HEK293T (cell line): Measurements from ENCODE around the gene STAT4.

ENCODE experiments used
- CTCF ChIA-PET: fragments of 350-600 bp; formaldehyde crosslinking; extraction: SDS; loops from one replicate; lab custom pipeline; 2021; ENCODE audit warnings: antibody characterized with exemption, inconsistent platforms; lab: Yijun Ruan, JAX
- POLR2A ChIA-PET: fragments of 350-600 bp; formaldehyde crosslinking; extraction: SDS; loops from one replicate; lab custom pipeline; 2020; ENCODE audit warnings: antibody characterized with exemption, inconsistent platforms; lab: Yijun Ruan, JAX
- DNase-seq: peaks from one replicate; pipeline ENCODE4 v3.0.0; 2012; ENCODE audit warnings: mixed read lengths; ENCODE audit errors: extremely low spot score
- ARNT ChIP-seq: fragments of 450-650 bp; IDR thresholded peaks from 2 replicates; pipeline ENCODE4 v1.6.1; 2017; ENCODE audit warnings: mild to moderate bottlenecking
- BHLHE40 ChIP-seq: fragments of 450-650 bp; IDR thresholded peaks from 2 replicates; pipeline ENCODE4 v1.6.1; 2016; ENCODE audit warnings: mild to moderate bottlenecking, moderate library complexity, borderline replicate concordance
- CTBP1 ChIP-seq: fragments of 450-650 bp; IDR thresholded peaks from 2 replicates; pipeline ENCODE4 v1.6.1; 2016; ENCODE audit warnings: borderline replicate concordance
- ELF4 ChIP-seq: fragments of 450-650 bp; IDR thresholded peaks from 2 replicates; pipeline ENCODE4 v1.6.1; 2017; ENCODE audit warnings: antibody characterized with exemption
- FOXA1 ChIP-seq: fragments of 450-650 bp; IDR thresholded peaks from 2 replicates; pipeline ENCODE4 v1.6.1; 2016; ENCODE audit warnings: mild to moderate bottlenecking
- FOXK2 ChIP-seq: fragments of 450-650 bp; IDR thresholded peaks from 2 replicates; pipeline ENCODE4 v1.6.1; 2016; ENCODE audit warnings: mild to moderate bottlenecking
- FOXM1 ChIP-seq: fragments of 450-650 bp; IDR thresholded peaks from 2 replicates; pipeline ENCODE4 v1.6.1; 2017; ENCODE audit warnings: mild to moderate bottlenecking, borderline replicate concordance
- HDGF ChIP-seq: fragments of 450-650 bp; IDR thresholded peaks from 2 replicates; pipeline ENCODE4 v1.6.1; 2017; ENCODE audit warnings: antibody characterized with exemption, borderline replicate concordance
- L3MBTL2 ChIP-seq: fragments of 450-650 bp; conservative IDR thresholded peaks from 2 replicates; pipeline ENCODE4 v1.6.1; 2016; ENCODE audit warnings: mild to moderate bottlenecking
- LEF1 ChIP-seq: fragments of 450-650 bp; IDR thresholded peaks from 2 replicates; pipeline ENCODE4 v1.6.1; 2017; ENCODE audit warnings: mild to moderate bottlenecking, borderline replicate concordance
- NFRKB ChIP-seq: fragments of 450-650 bp; IDR thresholded peaks from 2 replicates; pipeline ENCODE4 v1.6.1; 2016; ENCODE audit warnings: mild to moderate bottlenecking, moderate library complexity
- SP1 ChIP-seq: fragments of 450-650 bp; IDR thresholded peaks from 2 replicates; pipeline ENCODE4 v1.6.1; 2017
- SUZ12 ChIP-seq: fragments of 450-650 bp; IDR thresholded peaks from 2 replicates; pipeline ENCODE4 v1.6.1; 2016; ENCODE audit warnings: mild to moderate bottlenecking
- TARDBP ChIP-seq: fragments of 450-650 bp; IDR thresholded peaks from 2 replicates; pipeline ENCODE4 v1.6.1; 2016
- ZNF384 ChIP-seq: fragments of 450-650 bp; IDR thresholded peaks from 2 replicates; pipeline ENCODE4 v1.6.1; 2016
- TF ChIP-seq, protein P1 (sequence below): fragments of 450-650 bp; IDR thresholded peaks from 2 replicates; pipeline ENCODE4 v1.6.1; 2016

Gene STAT4

DNA sequence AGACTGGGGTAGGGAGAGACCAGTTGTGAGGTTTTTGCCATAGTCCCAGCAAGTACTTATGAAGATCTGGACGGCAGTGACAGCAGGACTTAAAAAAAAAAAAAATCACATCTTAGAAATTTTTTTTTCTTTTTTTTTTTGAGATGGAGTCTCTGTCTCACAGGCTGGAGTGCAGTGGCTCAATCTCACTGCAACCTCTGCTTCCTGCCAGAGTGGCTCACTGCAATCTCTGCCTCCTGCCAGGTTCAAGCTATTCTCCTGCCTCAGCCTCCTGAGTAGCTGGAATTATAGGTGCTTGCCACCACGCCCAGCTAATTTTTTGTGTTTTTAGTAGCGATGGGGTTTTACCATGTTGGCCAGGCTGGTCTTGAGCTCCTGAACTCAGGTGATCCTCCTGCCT is 22.4 kb upstream of the STAT4 start:
- ChIA-PET CTCF (interaction anchor here (0.8 to 1.4 kb wide), 2 partner anchors 8 to 17 kb away, joined by 3 read pairs; no protein-coding TSS in a partner anchor), POLR2A (no interaction called here)
- TF ChIP-seq HDGF, result no peak
- no peak for TF ChIP-seq FOXA1
- no peak for TF ChIP-seq SUZ12
- no peak for TF ChIP-seq BHLHE40
- TF ChIP-seq ARNT, result no peak
- TF ChIP-seq ELF4, result no peak
- TF ChIP-seq FOXK2, result no peak
- no peak for TF ChIP-seq ZNF384
- DNase-seq, result no peak

DNA sequence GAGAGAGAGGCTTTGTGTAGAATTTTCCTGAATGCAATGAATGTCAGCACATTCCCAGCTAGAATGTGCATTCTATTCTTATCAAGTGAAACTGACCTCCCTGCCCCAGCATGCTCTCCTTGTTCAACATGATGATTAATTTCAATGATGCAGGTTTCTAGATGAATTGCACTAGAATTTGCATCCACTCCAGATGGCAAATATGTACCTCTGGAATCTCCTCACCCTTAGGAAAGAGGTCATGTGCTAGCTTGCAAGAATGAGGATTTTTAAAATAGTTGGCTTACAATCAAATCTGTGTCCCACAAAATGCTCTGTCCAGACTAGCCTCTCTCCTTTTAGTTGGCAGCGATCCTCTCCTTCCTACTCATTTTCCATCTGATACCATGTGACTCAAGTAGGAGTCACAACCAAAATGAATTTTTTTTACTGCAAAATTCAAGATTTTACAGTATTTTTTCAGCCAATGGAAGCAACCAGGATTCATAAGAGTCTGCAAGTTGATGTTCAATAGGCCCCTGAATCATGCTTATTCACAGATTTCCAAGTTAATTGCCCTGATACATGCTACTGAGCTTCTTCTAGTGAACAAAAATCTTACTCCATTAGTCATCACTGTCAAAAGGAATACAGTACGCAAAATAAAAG is 21.0 kb upstream of the STAT4 start:
- ChIA-PET POLR2A (interaction anchor here (0.7 kb wide), 1 partner anchor 131 kb away, joined by 3 read pairs; no protein-coding TSS in a partner anchor), CTCF (no interaction called here)
- no peak for TF ChIP-seq FOXM1
- no peak for TF ChIP-seq SUZ12
- TF ChIP-seq CTBP1, result no peak
- no peak for TF ChIP-seq HDGF
- no peak for TF ChIP-seq ELF4
- TF ChIP-seq TARDBP, result no peak
- TF ChIP-seq SP1, result no peak
- TF ChIP-seq, protein P1, sequence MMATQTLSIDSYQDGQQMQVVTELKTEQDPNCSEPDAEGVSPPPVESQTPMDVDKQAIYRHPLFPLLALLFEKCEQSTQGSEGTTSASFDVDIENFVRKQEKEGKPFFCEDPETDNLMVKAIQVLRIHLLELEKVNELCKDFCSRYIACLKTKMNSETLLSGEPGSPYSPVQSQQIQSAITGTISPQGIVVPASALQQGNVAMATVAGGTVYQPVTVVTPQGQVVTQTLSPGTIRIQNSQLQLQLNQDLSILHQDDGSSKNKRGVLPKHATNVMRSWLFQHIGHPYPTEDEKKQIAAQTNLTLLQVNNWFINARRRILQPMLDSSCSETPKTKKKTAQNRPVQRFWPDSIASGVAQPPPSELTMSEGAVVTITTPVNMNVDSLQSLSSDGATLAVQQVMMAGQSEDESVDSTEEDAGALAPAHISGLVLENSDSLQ, result no peak
- no peak for TF ChIP-seq BHLHE40
- no peak for TF ChIP-seq ARNT
- DNase-seq, result no peak

DNA sequence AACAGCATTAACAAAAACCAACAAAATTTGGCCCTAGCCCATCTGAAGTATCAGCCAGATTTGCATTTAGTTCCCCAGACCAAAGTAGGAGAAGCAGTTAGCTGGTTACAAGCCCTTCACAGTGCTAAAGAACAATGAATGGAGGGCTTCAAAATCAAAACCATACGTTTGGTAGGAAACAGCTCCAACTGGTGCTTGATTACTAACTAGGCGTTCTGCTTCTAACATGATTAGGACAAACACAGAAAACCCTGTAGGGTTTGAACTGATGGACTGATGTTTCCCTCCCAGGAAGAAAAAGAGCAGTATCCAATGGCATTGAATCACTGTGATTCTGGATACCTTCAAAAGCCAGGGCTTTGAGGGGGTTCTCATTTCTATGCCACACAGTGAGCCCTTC is 20.5 kb upstream of the STAT4 start:
- POLR2A ChIA-PET, result no interaction called here
- CTCF ChIA-PET, result no interaction called here
- no peak for DNase-seq
- TF ChIP-seq ELF4 (no peak), FOXK2 (no peak), SUZ12 (no peak), FOXA1 (no peak), ARNT (no peak), SP1 (no peak), TARDBP (no peak), FOXM1 (no peak), NFRKB (no peak), L3MBTL2 (no peak)
- TF ChIP-seq, protein P1, result no peak

DNA sequence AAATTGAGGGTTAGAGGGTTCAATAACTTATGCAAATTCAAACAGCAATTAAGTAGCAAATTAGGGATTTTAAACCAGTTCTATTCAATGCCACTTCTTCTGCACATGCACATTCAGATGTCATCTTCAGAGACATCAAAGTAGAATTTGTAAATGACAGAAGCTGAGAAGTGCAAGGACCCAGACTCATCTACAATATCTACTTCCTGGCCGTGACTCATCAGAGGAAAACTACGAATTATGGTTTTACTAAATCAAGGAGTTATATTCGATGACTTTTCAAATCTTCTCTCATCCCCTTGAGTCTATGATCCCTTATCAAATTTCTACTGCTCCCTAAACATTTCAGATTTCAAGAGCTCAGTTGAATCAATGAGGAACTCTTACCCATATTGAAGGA is 20.0 kb upstream of the STAT4 start:
- POLR2A ChIA-PET, result no interaction called here
- no peak for DNase-seq
- CTCF ChIA-PET, result no interaction called here
- no peak for TF ChIP-seq CTBP1
- TF ChIP-seq FOXA1, result no peak
- TF ChIP-seq SP1, result no peak
- no peak for TF ChIP-seq SUZ12

DNA sequence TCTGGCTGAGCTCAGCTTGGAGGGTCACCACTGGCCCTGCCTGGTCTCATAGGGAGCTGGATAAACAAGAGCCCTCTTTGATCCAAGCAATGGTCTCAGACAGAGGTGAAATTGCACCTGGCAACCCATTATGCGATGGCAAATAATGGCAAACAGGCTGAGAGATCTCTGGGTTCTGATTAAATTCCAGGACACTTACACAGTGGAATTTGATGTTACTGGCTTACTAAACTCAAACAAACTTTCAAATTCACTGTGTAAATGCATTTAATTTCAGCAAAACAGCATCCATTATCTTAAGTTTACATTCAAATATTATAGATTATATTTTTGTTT is 19.5 kb upstream of the STAT4 start:
- TF ChIP-seq CTBP1, result no peak
- TF ChIP-seq SP1, result no peak
- TF ChIP-seq NFRKB, result no peak
- TF ChIP-seq HDGF, result no peak
- TF ChIP-seq, protein P1, result no peak
- no peak for TF ChIP-seq SUZ12
- no peak for TF ChIP-seq LEF1
- DNase-seq, result no peak
- ChIA-PET POLR2A (no interaction called here), CTCF (no interaction called here)

DNA sequence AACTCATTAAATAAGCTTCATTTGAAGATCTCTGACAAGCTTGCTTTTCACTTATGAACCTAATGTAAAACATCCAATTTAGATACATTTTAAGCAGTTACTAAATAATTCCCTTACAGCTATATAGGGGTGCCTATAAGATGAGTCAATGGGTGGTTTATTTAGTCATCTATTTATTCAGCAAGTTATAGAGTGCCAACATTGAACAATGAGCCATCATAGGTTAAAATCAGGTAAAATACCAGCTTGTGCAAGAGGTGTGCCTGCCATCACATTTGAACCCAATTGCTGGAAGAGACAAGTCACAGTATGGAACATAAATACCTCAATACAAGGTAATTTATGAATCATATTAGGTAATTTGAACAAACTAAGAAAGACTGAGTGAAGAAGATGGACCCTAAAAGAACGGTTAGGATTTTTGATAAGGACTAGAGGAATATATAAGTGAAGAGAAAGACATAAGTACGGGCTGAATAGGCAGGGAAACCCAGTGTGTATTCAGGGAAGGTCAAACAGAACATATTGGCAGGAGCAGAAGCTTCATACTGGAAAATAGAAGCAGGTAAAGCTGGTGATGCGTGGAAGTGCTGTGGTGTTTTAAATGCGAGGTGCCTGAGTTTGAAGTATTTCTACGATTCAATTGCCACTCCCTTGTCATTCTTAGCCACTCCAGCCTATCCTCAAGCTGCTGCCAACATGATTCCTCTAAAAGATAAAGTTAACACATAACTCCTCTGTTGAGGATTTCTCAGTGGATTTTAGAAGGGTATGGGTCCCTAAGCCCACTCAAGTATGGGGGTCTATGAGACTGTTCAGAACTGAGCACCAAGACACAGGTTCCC is 18.9 kb upstream of the STAT4 start:
- POLR2A ChIA-PET, result no interaction called here
- DNase-seq, result no peak
- TF ChIP-seq TARDBP, result no peak
- no peak for TF ChIP-seq CTBP1
- no peak for TF ChIP-seq SP1
- TF ChIP-seq, protein P1, result no peak
- TF ChIP-seq BHLHE40, result no peak
- TF ChIP-seq HDGF, result no peak
- no peak for TF ChIP-seq SUZ12
- TF ChIP-seq ARNT, result no peak
- CTCF ChIA-PET, result interaction anchor here (0.5 to 0.6 kb wide), 2 partner anchors 348 to 367 kb away, joined by 3 read pairs; no protein-coding TSS in a partner anchor
